Muscle layer of duodenum (tissue), 2 donors: ENCODE data around the gene ASCC2.
A peak's percentile ranks its signal among the peaks of the same experiment; 100 is the strongest.

Source experiments
- H3K27ac ChIP-seq: one replicate; pipeline ENCODE4 v1.7.0; 2013; ENCODE audit warnings: mild to moderate bottlenecking, low read length
- H3K27me3 ChIP-seq: one replicate; pipeline ENCODE4 v1.7.0; 2013; ENCODE audit warnings: low read depth, mild to moderate bottlenecking, control low read depth, low read length
- H3K36me3 ChIP-seq, 2 donors: one replicate each; pipeline ENCODE4 v1.7.0; 2013; ENCODE audit warnings: low read length in 2 of 2, control low read depth in 1 of 2, mild to moderate bottlenecking in 1 of 2; ENCODE audit not compliant: insufficient read depth in 2 of 2, control insufficient read depth in 1 of 2
- H3K4me1 ChIP-seq, 2 donors: one replicate each; pipeline ENCODE4 v1.7.0; 2013; ENCODE audit warnings: low read length in 2 of 2, mild to moderate bottlenecking in 2 of 2, control low read depth in 1 of 2, moderate library complexity in 1 of 2; ENCODE audit not compliant: insufficient read depth in 2 of 2, control insufficient read depth in 1 of 2
- H3K4me3 ChIP-seq, 2 donors: one replicate each; pipeline ENCODE4 v1.7.0; 2013; ENCODE audit warnings: low read length in 2 of 2, low read depth in 1 of 2, mild to moderate bottlenecking in 1 of 2
- H3K9me3 ChIP-seq, 2 donors: one replicate each; pipeline ENCODE4 v1.7.0; 2013; ENCODE audit warnings: low read length in 2 of 2, control low read depth in 1 of 2, mild to moderate bottlenecking in 1 of 2; ENCODE audit not compliant: control insufficient read depth in 1 of 2
- donor health status: healthy.

The ASCC2 gene

GRCh38 chr22:29837741-29838598 is at the start of gene ASCC2:
TSS of gene ASCC2 (minus strand) at chr22:29838274. CDS start at chr22:29832325, 5,949 bp downstream.
- Histone ChIP-seq H3K9me3 (no peaks in the 10 kb centered on the region), H3K27ac (peak within 1 kb of the TSS; percentile 77), H3K4me1 (peaks cover 0 to 17% of the 10 kb centered on the region in 2 donors), H3K36me3 (peaks cover 5 to 16% of the 10 kb centered on the region in 2 donors), H3K4me3 (peak within 1 kb of the TSS; percentile 98), H3K27me3 (no peaks in the 10 kb centered on the region)

- no peak overlapping the region for H3K4me3 ChIP-seq
- no peak overlapping the region for H3K27ac ChIP-seq
- H3K4me1 ChIP-seq, result peaks cover 4 to 37% of the 10 kb centered on the region in 2 donors
Observed at GRCh38 chr22:29887358-29887757, 49.3 kb upstream of the ASCC2 start.

GRCh38 chr22:29886596-29886995 is 48.5 kb upstream of the ASCC2 start:
- Histone ChIP-seq H3K4me1 (peaks cover 4 to 37% of the 10 kb centered on the region in 2 donors), H3K9me3 (no peaks in the 10 kb centered on the region), H3K27ac (no peak overlapping the region), H3K4me3 (no peak overlapping the region), H3K27me3 (no peaks in the 10 kb centered on the region), H3K36me3 (no peaks in the 10 kb centered on the region)

More at GRCh38 chr22:29887358-29887757, 49.3 kb upstream of the ASCC2 start:
- Histone ChIP-seq H3K27me3 (no peaks in the 10 kb centered on the region), H3K36me3 (no peaks in the 10 kb centered on the region), H3K9me3 (no peaks in the 10 kb centered on the region)

- Histone ChIP-seq H3K27me3 (no peaks in the 10 kb centered on the region), H3K4me3 (no peak overlapping the region), H3K9me3 (no peaks in the 10 kb centered on the region), H3K36me3 (no peaks in the 10 kb centered on the region), H3K27ac (no peak overlapping the region), H3K4me1 (peaks cover 4 to 37% of the 10 kb centered on the region in 2 donors)
Observed at GRCh38 chr22:29885610-29886009, 47.5 kb upstream of the ASCC2 start.

- Histone ChIP-seq H3K36me3 (no peaks in the 10 kb centered on the region), H3K27ac (peak overlapping the region; percentile 75), H3K4me1 (peaks cover 4 to 37% of the 10 kb centered on the region in 2 donors), H3K9me3 (no peaks in the 10 kb centered on the region), H3K27me3 (no peaks in the 10 kb centered on the region), H3K4me3 (peak overlapping the region; percentile 84 to 94)
Observed at GRCh38 chr22:29883775-29884097, 45.7 kb upstream of the ASCC2 start.

GRCh38 chr22:29883045-29883774 is 45.1 kb upstream of the ASCC2 start, which contains the start of gene MTMR3:
TSS of gene MTMR3 (plus strand) at chr22:29883174. CDS start at chr22:29971060, 87,886 bp downstream.
- no peaks in the 10 kb centered on the region for H3K27me3 ChIP-seq
- peaks cover 4 to 37% of the 10 kb centered on the region in 2 donors for H3K4me1 ChIP-seq
- H3K27ac ChIP-seq, result peak within 1 kb of the TSS; percentile 75

GRCh38 chr22:29882716-29883044 is 44.6 kb upstream of the ASCC2 start:
- Histone ChIP-seq H3K4me1 (peaks cover 4 to 35% of the 10 kb centered on the region in 2 donors), H3K4me3 (peak overlapping the region in 1 of 2 donors; percentile 94), H3K27ac (no peak overlapping the region), H3K36me3 (no peaks in the 10 kb centered on the region), H3K9me3 (no peaks in the 10 kb centered on the region), H3K27me3 (no peaks in the 10 kb centered on the region)

More at GRCh38 chr22:29883045-29883774, 45.1 kb upstream of the ASCC2 start, which contains the start of gene MTMR3:
- no peaks in the 10 kb centered on the region for H3K9me3 ChIP-seq
- H3K4me3 ChIP-seq, result peak within 1 kb of the TSS; percentile 84 to 94
- H3K36me3 ChIP-seq, result no peaks in the 10 kb centered on the region

- Histone ChIP-seq H3K27ac (no peak overlapping the region), H3K36me3 (no peaks in the 10 kb centered on the region), H3K9me3 (no peaks in the 10 kb centered on the region), H3K4me1 (peaks cover 0 to 10% of the 10 kb centered on the region in 2 donors), H3K27me3 (no peaks in the 10 kb centered on the region), H3K4me3 (no peak overlapping the region)
Observed at GRCh38 chr22:29879753-29880152, 41.7 kb upstream of the ASCC2 start.

GRCh38 chr22:29877620-29878019 is 39.5 kb upstream of the ASCC2 start:
- Histone ChIP-seq H3K4me1 (no peaks in the 10 kb centered on the region), H3K4me3 (no peak overlapping the region), H3K27me3 (no peaks in the 10 kb centered on the region), H3K36me3 (no peaks in the 10 kb centered on the region), H3K9me3 (no peaks in the 10 kb centered on the region), H3K27ac (no peak overlapping the region)

- H3K9me3 ChIP-seq, result no peaks in the 10 kb centered on the region
- H3K27ac ChIP-seq, result no peak overlapping the region
- H3K27me3 ChIP-seq, result no peaks in the 10 kb centered on the region
- no peak overlapping the region for H3K4me3 ChIP-seq
- H3K36me3 ChIP-seq, result no peaks in the 10 kb centered on the region
- H3K4me1 ChIP-seq, result peaks cover 0 to 3% of the 10 kb centered on the region in 2 donors
Observed at GRCh38 chr22:29873943-29874342, 35.9 kb upstream of the ASCC2 start.

GRCh38 chr22:29872989-29873388 is 34.9 kb upstream of the ASCC2 start:
- Histone ChIP-seq H3K4me1 (peaks cover 0 to 3% of the 10 kb centered on the region in 2 donors), H3K27ac (no peak overlapping the region), H3K27me3 (no peaks in the 10 kb centered on the region), H3K4me3 (no peak overlapping the region), H3K9me3 (no peaks in the 10 kb centered on the region), H3K36me3 (no peaks in the 10 kb centered on the region)
